CD4-positive, alpha-beta memory T cell (primary cell): ENCODE results near the gene CDC25C. TPM values are rescaled to one million over a fixed set of nuclear protein-coding genes. Genes with fewer than 3 reads are reported as not detected.
"Not testable (repeated sequence)": the region's sequence is repeated elsewhere in the genome, so short reads cannot be mapped to it uniquely, and the experiment has no call there.

Experiments
- CTCF ChIA-PET: fragments of 350-600 bp; sonication (Branson Sonifier 250); formaldehyde crosslinking; loops from one replicate; lab custom pipeline; 2021; ENCODE audit warnings: inconsistent platforms; ENCODE audit not compliant: partially characterized antibody; lab: Charles Lee
- POLR2A ChIA-PET: fragments of 350-600 bp; sonication (Branson Sonifier 250); formaldehyde crosslinking; loops from one replicate; lab custom pipeline; 2021; ENCODE audit not compliant: partially characterized antibody; lab: Charles Lee
- DNase-seq, 5 donors: peaks; one replicate each; pipeline versions ENCODE4 v3.0.0 to v3.0.0-alpha.2; 2020 to 2022; ENCODE audit warnings: mixed read lengths in 1 of 5
- H3K27ac ChIP-seq: one replicate; pipeline ENCODE4 v1.7.0; 2013; ENCODE audit warnings: low read depth, low read length
- H3K27me3 ChIP-seq: 2 replicates; pipeline ENCODE4 v1.7.0; 2013; ENCODE audit warnings: mild to moderate bottlenecking, low read length, moderate library complexity; ENCODE audit not compliant: insufficient read depth
- H3K36me3 ChIP-seq: 2 replicates; pipeline ENCODE4 v1.7.0; 2013; ENCODE audit warnings: mild to moderate bottlenecking, low read length, moderate library complexity; ENCODE audit not compliant: insufficient read depth
- H3K4me1 ChIP-seq: 2 replicates; pipeline ENCODE4 v1.7.0; 2013; ENCODE audit warnings: mild to moderate bottlenecking, low read length, moderate library complexity; ENCODE audit not compliant: insufficient read depth
- H3K4me3 ChIP-seq, 2 donors: one replicate each; pipeline ENCODE4 v1.7.0; 2013; ENCODE audit warnings: low read length in 2 of 2, mild to moderate bottlenecking in 1 of 2
- H3K9me3 ChIP-seq, 2 donors: one replicate each; pipeline ENCODE4 v1.7.0; 2013; ENCODE audit warnings: low read length in 2 of 2, control low read depth in 1 of 2; ENCODE audit not compliant: control insufficient read depth in 1 of 2
- H3K27ac Mint-ChIP-seq, 7 donors: one replicate each; pipeline ENCODE4 v1.8.0; 2020 to 2021; ENCODE audit warnings: mixed read lengths in 7 of 7, mild to moderate bottlenecking in 6 of 7, inconsistent platforms in 3 of 7, moderate library complexity in 3 of 7
- H3K27me3 Mint-ChIP-seq, 2 donors: one replicate each; pipeline ENCODE4 v1.8.0; 2020 to 2021; ENCODE audit warnings: mixed read lengths in 2 of 2
- H3K36me3 Mint-ChIP-seq, 2 donors: one replicate each; pipeline ENCODE4 v1.8.0; 2020 to 2021; ENCODE audit warnings: mixed read lengths in 2 of 2, inconsistent platforms in 1 of 2, mild to moderate bottlenecking in 1 of 2
- H3K4me1 Mint-ChIP-seq, 4 donors: one replicate each; pipeline ENCODE4 v1.8.0; 2020 to 2021; ENCODE audit warnings: mixed read lengths in 4 of 4, mild to moderate bottlenecking in 1 of 4
- H3K4me3 Mint-ChIP-seq, 8 donors: one replicate each; pipeline ENCODE4 v1.8.0; 2020 to 2021; ENCODE audit warnings: mixed read lengths in 8 of 8, mild to moderate bottlenecking in 7 of 8, moderate library complexity in 6 of 8, inconsistent platforms in 3 of 8
- H3K9me3 Mint-ChIP-seq, 8 donors: one replicate each; pipeline ENCODE4 v1.8.0; 2020 to 2021; ENCODE audit warnings: mixed read lengths in 8 of 8, mild to moderate bottlenecking in 5 of 8, inconsistent platforms in 3 of 8, moderate library complexity in 1 of 8
- intact Hi-C: fragments of 100-400 bp; cut with micrococcal nuclease; formaldehyde crosslinking; loops from one replicate; pipeline ENCODE4 v1.15.1; 2023
- polyA plus RNA-seq, 2 donors: library from polyadenylated mRNA; unstranded; fragments of 300-500 nt; fragmentation: Illumina TruSeq; gene quantifications; one replicate each; pipeline ENCODE4 v1.2.3, GENCODE V29; 2021
- total RNA-seq, 2 experiments: library from RNA; stranded (reverse); gene quantifications; one replicate each; pipeline ENCODE4 v1.2.3, GENCODE V29; 2021

The CDC25C gene
- total and polyA plus RNA-seq, 4 experiments from 2014 or later: not detected

- Histone ChIP-seq H3K9me3 (no peaks in the 10 kb centered on the region), H3K4me1 (peaks cover 35% of the 10 kb centered on the region), H3K27ac (no peak overlapping the region), H3K27me3 (no peaks in the 10 kb centered on the region), H3K4me3 (no peak overlapping the region), H3K36me3 (no peaks in the 10 kb centered on the region)
- Mint-ChIP-seq H3K27ac (peak overlapping the region in 2 of 7 donors; percentile 21 to 76), H3K27me3 (no peaks in the 10 kb centered on the region), H3K4me1 (peaks cover 18 to 42% (median 31%) of the 10 kb centered on the region in 4 donors), H3K9me3 (peaks cover 0 to 2% (median 0%) of the 10 kb centered on the region in 8 donors), H3K4me3 (peak overlapping the region in 1 of 8 donors; percentile 62), H3K36me3 (peaks cover 0 to 8% of the 10 kb centered on the region in 2 donors)
- ChIA-PET CTCF (interaction anchor here (15.5 kb wide), 1 partner anchor 17 kb away, joined by 314 read pairs; the partner anchor contains the start of gene KDM3B), POLR2A (interaction anchor here (1.2 kb wide), 1 partner anchor 13 kb away, joined by 3 read pairs; no protein-coding TSS in a partner anchor)
- intact Hi-C loops: loop anchor here (5.0 to 10.0 kb wide), 3 partner anchors 158 to 1780 kb away; partner anchors contain the start of genes BRD8, HSPA9, KIF20A and PURA
- DNase-seq: no peak
Observed at GRCh38 chr5:138334867-138335447, 3.4 kb upstream of the CDC25C start.

GRCh38 chr5:138330813-138331448 lies 673 bp downstream of the CDC25C start:
- Mint-ChIP-seq H3K27ac (peak overlapping the region in 3 of 7 donors; percentile 30 to 91 (median 84)), H3K27me3 (no peaks in the 10 kb centered on the region), H3K4me3 (peak overlapping the region; percentile 77 to 90 (median 88)), H3K9me3 (no peaks in the 10 kb centered on the region), H3K4me1 (peaks cover 5 to 16% (median 10%) of the 10 kb centered on the region in 4 donors), H3K36me3 (no peaks in the 10 kb centered on the region)
- POLR2A ChIA-PET: interaction anchor here (0.6 to 3.5 kb wide), 9 partner anchors 9 to 1266 kb away, joined by 3 to 56 read pairs (median 4); partner anchors contain the start of genes ETF1, HSPA9 and KDM3B
- peak overlapping the region; percentile 43 to 71 for H3K4me3 ChIP-seq
- peak overlapping the region; percentile 20 for H3K27ac ChIP-seq
- no peaks in the 10 kb centered on the region for H3K9me3 ChIP-seq
- DNase-seq: no peak
- H3K27me3 ChIP-seq: no peaks in the 10 kb centered on the region
- H3K36me3 ChIP-seq: no peaks in the 10 kb centered on the region
- CTCF ChIA-PET: interaction anchor here (1.2 to 15.5 kb wide), 3 partner anchors 21 to 212 kb away, joined by 4 to 314 read pairs (median 4); partner anchors contain the start of genes ETF1 and KDM3B
- intact Hi-C loops: loop anchor here (1.0 to 10.0 kb wide), 3 partner anchors 118 to 1784 kb away; partner anchors contain the start of genes CDC23, HNRNPA0 and PURA
- peaks cover 13% of the 10 kb centered on the region for H3K4me1 ChIP-seq

- H3K4me1 ChIP-seq, CTCF ChIA-PET, H3K27me3 Mint-ChIP-seq, H3K9me3 Mint-ChIP-seq, DNase-seq, H3K36me3 ChIP-seq, H3K9me3 ChIP-seq, H3K4me1 Mint-ChIP-seq, intact Hi-C loops, H3K4me3 Mint-ChIP-seq, H3K4me3 ChIP-seq, H3K27ac ChIP-seq, POLR2A ChIA-PET, H3K36me3 Mint-ChIP-seq, H3K27me3 ChIP-seq, H3K27ac Mint-ChIP-seq: not testable (repeated sequence)
Observed at GRCh38 chr5:138318211-138318610, 13.4 kb downstream of the CDC25C start.

GRCh38 chr5:138316355-138316754 lies 15.2 kb downstream of the CDC25C start:
- Histone ChIP-seq H3K27ac (no peak overlapping the region), H3K27me3 (no peaks in the 10 kb centered on the region), H3K9me3 (no peaks in the 10 kb centered on the region), H3K4me3 (no peak overlapping the region), H3K4me1 (no peaks in the 10 kb centered on the region), H3K36me3 (no peaks in the 10 kb centered on the region)
- no peaks in the 10 kb centered on the region for H3K4me1 Mint-ChIP-seq
- intact Hi-C loops: no loop called here
- ChIA-PET POLR2A (no interaction called here), CTCF (no interaction called here)
- peak overlapping the region in 1 of 7 donors; percentile 7 for H3K27ac Mint-ChIP-seq
- no peaks in the 10 kb centered on the region for H3K9me3 Mint-ChIP-seq
- no peak overlapping the region for H3K4me3 Mint-ChIP-seq
- no peaks in the 10 kb centered on the region for H3K27me3 Mint-ChIP-seq
- H3K36me3 Mint-ChIP-seq: no peaks in the 10 kb centered on the region
- no peak for DNase-seq

GRCh38 chr5:138315751-138316278 lies 15.8 kb downstream of the CDC25C start:
- Mint-ChIP-seq H3K4me3 (no peak overlapping the region), H3K27me3 (no peaks in the 10 kb centered on the region), H3K9me3 (no peaks in the 10 kb centered on the region), H3K27ac (no peak overlapping the region), H3K4me1 (no peaks in the 10 kb centered on the region), H3K36me3 (no peaks in the 10 kb centered on the region)
- H3K4me3 ChIP-seq: no peak overlapping the region
- intact Hi-C loops: no loop called here
- H3K4me1 ChIP-seq: no peaks in the 10 kb centered on the region
- CTCF ChIA-PET: no interaction called here
- H3K9me3 ChIP-seq: no peaks in the 10 kb centered on the region
- no peaks in the 10 kb centered on the region for H3K27me3 ChIP-seq
- no peak for DNase-seq
- H3K36me3 ChIP-seq: no peaks in the 10 kb centered on the region
- POLR2A ChIA-PET: no interaction called here
- H3K27ac ChIP-seq: no peak overlapping the region

- H3K9me3 Mint-ChIP-seq: peaks cover 0 to under 1% (median 0%) of the 10 kb centered on the region in 8 donors
- CTCF ChIA-PET: no interaction called here
- intact Hi-C loops: no loop called here
Observed at GRCh38 chr5:138305797-138306196, 25.8 kb downstream of the CDC25C start.

GRCh38 chr5:138303372-138303771 lies 28.2 kb downstream of the CDC25C start:
- POLR2A ChIA-PET: no interaction called here
- no peaks in the 10 kb centered on the region for H3K9me3 ChIP-seq
- H3K4me1 Mint-ChIP-seq: no peaks in the 10 kb centered on the region
- no peak overlapping the region for H3K4me3 ChIP-seq
- H3K27ac ChIP-seq: no peak overlapping the region
- H3K4me1 ChIP-seq: no peaks in the 10 kb centered on the region
- CTCF ChIA-PET: no interaction called here
- H3K4me3 Mint-ChIP-seq: no peak overlapping the region
- DNase-seq: no peak
- H3K36me3 ChIP-seq: no peaks in the 10 kb centered on the region
- H3K27ac Mint-ChIP-seq: no peak overlapping the region
- no peaks in the 10 kb centered on the region for H3K27me3 ChIP-seq
- intact Hi-C loops: no loop called here
- H3K9me3 Mint-ChIP-seq: peaks cover 0 to 5% (median under 1%) of the 10 kb centered on the region in 8 donors
- H3K36me3 Mint-ChIP-seq: no peaks in the 10 kb centered on the region
- no peaks in the 10 kb centered on the region for H3K27me3 Mint-ChIP-seq

More at GRCh38 chr5:138305797-138306196, 25.8 kb downstream of the CDC25C start:
- H3K27me3 Mint-ChIP-seq: no peaks in the 10 kb centered on the region
- no peaks in the 10 kb centered on the region for H3K36me3 Mint-ChIP-seq
- Histone ChIP-seq H3K9me3 (no peaks in the 10 kb centered on the region), H3K36me3 (no peaks in the 10 kb centered on the region), H3K27ac (no peak overlapping the region), H3K27me3 (no peaks in the 10 kb centered on the region), H3K4me3 (no peak overlapping the region), H3K4me1 (no peaks in the 10 kb centered on the region)
- no peak overlapping the region for H3K4me3 Mint-ChIP-seq
- H3K4me1 Mint-ChIP-seq: no peaks in the 10 kb centered on the region
- POLR2A ChIA-PET: no interaction called here
- H3K27ac Mint-ChIP-seq: no peak overlapping the region
- no peak for DNase-seq
